Lung (tissue), 12 donors: ENCODE data around the gene EPS15. TPM values are rescaled to one million over a fixed set of nuclear protein-coding genes. Genes with fewer than 3 reads are reported as not detected.

Experiments used
- ATAC-seq: fragments of 200-7000 bp; cut with Tn5 transposase; one replicate; pipeline ENCODE4 v1.9.1; 2020; ENCODE audit warnings: moderate number of reproducible peaks; ENCODE audit not compliant: insufficient read depth, low FRiP score
- DNase-seq, 3 donors: peaks; one replicate each; pipeline ENCODE4 v3.0.0-alpha.2; 2013 to 2017
- H3K27ac ChIP-seq, 2 donors: one replicate each; pipeline ENCODE4 v1.5.1; 2013; ENCODE audit warnings: mild to moderate bottlenecking in 2 of 2, moderate library complexity in 2 of 2, control low read depth in 1 of 2, inconsistent platforms in 1 of 2, low read depth in 1 of 2, low read length in 1 of 2
- H3K27me3 ChIP-seq, 3 donors: one replicate each; pipeline ENCODE4 v1.5.1; 2013; ENCODE audit warnings: low read length in 2 of 3; ENCODE audit not compliant: control insufficient read depth in 3 of 3, insufficient read depth in 3 of 3
- H3K36me3 ChIP-seq, 4 donors: one replicate each; pipeline ENCODE4 v1.5.1; 2013; ENCODE audit warnings: low read length in 4 of 4, mild to moderate bottlenecking in 1 of 4, moderate library complexity in 1 of 4; ENCODE audit not compliant: control insufficient read depth in 4 of 4, insufficient read depth in 4 of 4
- H3K4me1 ChIP-seq, 5 donors: one replicate each; pipeline ENCODE4 v1.5.1; 2013; ENCODE audit warnings: low read length in 5 of 5, mild to moderate bottlenecking in 2 of 5, moderate library complexity in 1 of 5; ENCODE audit not compliant: control insufficient read depth in 5 of 5, insufficient read depth in 5 of 5
- H3K4me3 ChIP-seq: one replicate; pipeline ENCODE4 v1.5.1; 2013; ENCODE audit warnings: mild to moderate bottlenecking, control low read depth, moderate library complexity
- H3K9ac ChIP-seq, 2 donors: one replicate each; pipeline ENCODE4 v1.5.1; 2013; ENCODE audit warnings: low read length in 2 of 2, control low read depth in 1 of 2; ENCODE audit not compliant: insufficient read depth in 1 of 2
- H3K9me3 ChIP-seq, 4 donors: one replicate each; pipeline ENCODE4 v1.5.1; 2013; ENCODE audit warnings: low read length in 3 of 4, mild to moderate bottlenecking in 1 of 4, moderate library complexity in 1 of 4; ENCODE audit not compliant: control insufficient read depth in 4 of 4, insufficient read depth in 3 of 4
- WGBS, 2 donors: extraction: QIAGEN DNeasy Blood & Tissue Kit; methylation state at CpG; one replicate each; pipeline ENCODE4 v1.1.7; 2013; 5-methylcytosine and 5-hydroxymethylcytosine counted together
- polyA plus RNA-seq, 2 donors: library from polyadenylated mRNA; stranded (reverse); fragments of 200-250 nt; gene quantifications; one replicate each; pipeline ENCODE4 v1.2.1, GENCODE V29; 2013
- total RNA-seq, 2 donors: library from RNA; depleted of rRNA in 1 of 2; stranded (reverse); fragments of >200 nt in 1 of 2; gene quantifications; one replicate each; pipeline ENCODE4 v1.2.1, GENCODE V29; 2014 to 2021
- TF ChIP-seq, protein P1 (sequence below): IDR thresholded peaks from 2 replicates; pipeline ENCODE4 v1.5.1; 2012; ENCODE audit warnings: mild to moderate bottlenecking; ENCODE audit errors: control extremely low read depth, extremely low read depth
- donor health status: control.
- donor health status: control.
- donor health status: Bipolar disorder and iron deficiency.
- donor health status: healthy.
- donor health status: DM: yes; HTN: yes; CAD: no.

EPS15 gene
- total and polyA plus RNA-seq, 4 donors, result 19.2 to 87.2 (median 45.5) TPM

- Histone ChIP-seq H3K27ac (no peak overlapping the region), H3K9me3 (no peaks in the 10 kb centered on the region), H3K4me3 (no peak overlapping the region), H3K36me3 (no peaks in the 10 kb centered on the region), H3K9ac (no peak overlapping the region), H3K27me3 (peaks cover 0 to 20% (median 16%) of the 10 kb centered on the region in 3 donors), H3K4me1 (peaks cover 0 to 4% (median 0%) of the 10 kb centered on the region in 5 donors)
- WGBS, 2 donors, result 95 to 98% methylated on average over 6 of the region's 6 CpGs
- TF ChIP-seq, protein P1, sequence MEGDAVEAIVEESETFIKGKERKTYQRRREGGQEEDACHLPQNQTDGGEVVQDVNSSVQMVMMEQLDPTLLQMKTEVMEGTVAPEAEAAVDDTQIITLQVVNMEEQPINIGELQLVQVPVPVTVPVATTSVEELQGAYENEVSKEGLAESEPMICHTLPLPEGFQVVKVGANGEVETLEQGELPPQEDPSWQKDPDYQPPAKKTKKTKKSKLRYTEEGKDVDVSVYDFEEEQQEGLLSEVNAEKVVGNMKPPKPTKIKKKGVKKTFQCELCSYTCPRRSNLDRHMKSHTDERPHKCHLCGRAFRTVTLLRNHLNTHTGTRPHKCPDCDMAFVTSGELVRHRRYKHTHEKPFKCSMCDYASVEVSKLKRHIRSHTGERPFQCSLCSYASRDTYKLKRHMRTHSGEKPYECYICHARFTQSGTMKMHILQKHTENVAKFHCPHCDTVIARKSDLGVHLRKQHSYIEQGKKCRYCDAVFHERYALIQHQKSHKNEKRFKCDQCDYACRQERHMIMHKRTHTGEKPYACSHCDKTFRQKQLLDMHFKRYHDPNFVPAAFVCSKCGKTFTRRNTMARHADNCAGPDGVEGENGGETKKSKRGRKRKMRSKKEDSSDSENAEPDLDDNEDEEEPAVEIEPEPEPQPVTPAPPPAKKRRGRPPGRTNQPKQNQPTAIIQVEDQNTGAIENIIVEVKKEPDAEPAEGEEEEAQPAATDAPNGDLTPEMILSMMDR, result no peak
- ATAC-seq (no peak), DNase-seq (no peak)
These were observed 178.7 kb downstream of the EPS15 start for GRCh38 chr1:51340380-51340779.

GRCh38 chr1:51336711-51337110, 182.4 kb downstream of the EPS15 start:
- H3K9me3 ChIP-seq, result no peaks in the 10 kb centered on the region
- H3K27me3 ChIP-seq, result no peaks in the 10 kb centered on the region
- H3K27ac ChIP-seq, result no peak overlapping the region
- peaks cover 0 to 1% (median 0%) of the 10 kb centered on the region in 5 donors for H3K4me1 ChIP-seq
- no peak overlapping the region for H3K4me3 ChIP-seq
- WGBS, 2 donors, result 93 to 99% methylated on average over 4 of the region's 4 CpGs
- DNase-seq, result no peak
- TF ChIP-seq, protein P1, result no peak
- H3K36me3 ChIP-seq, result no peaks in the 10 kb centered on the region
- H3K9ac ChIP-seq, result no peak overlapping the region
- ATAC-seq, result no peak

GRCh38 chr1:51336004-51336403, 183.1 kb downstream of the EPS15 start:
- no peak for ATAC-seq
- Histone ChIP-seq H3K36me3 (no peaks in the 10 kb centered on the region), H3K9ac (no peak overlapping the region), H3K27me3 (peaks cover 0 to 3% (median under 1%) of the 10 kb centered on the region in 3 donors), H3K4me1 (peaks cover 0 to 7% (median 0%) of the 10 kb centered on the region in 5 donors), H3K9me3 (no peaks in the 10 kb centered on the region), H3K4me3 (no peak overlapping the region), H3K27ac (no peak overlapping the region)
- DNase-seq, result no peak
- WGBS, 2 donors, result 81 to 92% methylated on average over 3 of the region's 3 CpGs
- TF ChIP-seq, protein P1, result no peak
